GM19463 (cell line): ENCODE measurements around the gene SYTL5.

Experiments
- ATAC-seq: cut with Tn5 transposase; IDR thresholded peaks from one replicate; pipeline ENCODE4 v1.9.1; 2021; ENCODE audit warnings: mild to moderate bottlenecking, moderate library complexity; ENCODE audit not compliant: unreplicated experiment

The SYTL5 gene

GRCh38 chrX:38018766-38019425 is 12.5 kb downstream of the SYTL5 start:
- no peak for ATAC-seq

- ATAC-seq: no peak
Observed at GRCh38 chrX:38028300-38028699, 21.9 kb downstream of the SYTL5 start.

- no peak for ATAC-seq
Observed at GRCh38 chrX:38036466-38036865, 30.1 kb downstream of the SYTL5 start.

GRCh38 chrX:38038501-38038900 is 32.1 kb downstream of the SYTL5 start:
- no peak for ATAC-seq

GRCh38 chrX:38041237-38041636 is 34.9 kb downstream of the SYTL5 start:
- no peak for ATAC-seq

- ATAC-seq: no peak
Observed at GRCh38 chrX:38044701-38045100, 38.3 kb downstream of the SYTL5 start.

- no peak for ATAC-seq
Observed at GRCh38 chrX:38045538-38046096, 39.3 kb downstream of the SYTL5 start.

GRCh38 chrX:38048886-38049285 is 42.5 kb downstream of the SYTL5 start:
- ATAC-seq: no peak

GRCh38 chrX:38050806-38051205 is 44.5 kb downstream of the SYTL5 start:
- no peak for ATAC-seq

GRCh38 chrX:38052096-38052495 is 45.7 kb downstream of the SYTL5 start:
- no peak for ATAC-seq

GRCh38 chrX:38055170-38055847 is 49.0 kb downstream of the SYTL5 start:
- ATAC-seq: no peak

GRCh38 chrX:38060331-38060878 is 54.1 kb downstream of the SYTL5 start:
- ATAC-seq: no peak

GRCh38 chrX:38061335-38061734 is 55.0 kb downstream of the SYTL5 start:
- ATAC-seq: no peak

GRCh38 chrX:38066934-38067333 is 60.6 kb downstream of the SYTL5 start:
- no peak for ATAC-seq

- ATAC-seq: no peak
Observed at GRCh38 chrX:38069273-38069672, 62.9 kb downstream of the SYTL5 start.

GRCh38 chrX:38069991-38070390 is 63.6 kb downstream of the SYTL5 start:
- ATAC-seq: no peak

GRCh38 chrX:38079463-38079862 is 73.1 kb downstream of the SYTL5 start:
- ATAC-seq: no peak

GRCh38 chrX:38080808-38081207 is 74.5 kb downstream of the SYTL5 start:
- ATAC-seq: no peak

GRCh38 chrX:38081909-38082308 is 75.6 kb downstream of the SYTL5 start:
- ATAC-seq: no peak

GRCh38 chrX:38082309-38082708 is 76.0 kb downstream of the SYTL5 start:
- ATAC-seq: no peak

- no peak for ATAC-seq
Observed at GRCh38 chrX:38085813-38086212, 79.5 kb downstream of the SYTL5 start.
